ENCODE results near the gene L2HGDH. TPM values are rescaled to one million over a fixed set of nuclear protein-coding genes. Genes with fewer than 3 reads are reported as not detected.

L2HGDH gene
- total RNA-seq, 1 donor from 2014 or later = 13.2 TPM

GRCh38 chr14:50242096-50242495 lies 69.9 kb downstream of the L2HGDH start:
- no peak for ATAC-seq (ENCODE audit: poor library complexity)
- DNase-seq = no peak

DNA sequence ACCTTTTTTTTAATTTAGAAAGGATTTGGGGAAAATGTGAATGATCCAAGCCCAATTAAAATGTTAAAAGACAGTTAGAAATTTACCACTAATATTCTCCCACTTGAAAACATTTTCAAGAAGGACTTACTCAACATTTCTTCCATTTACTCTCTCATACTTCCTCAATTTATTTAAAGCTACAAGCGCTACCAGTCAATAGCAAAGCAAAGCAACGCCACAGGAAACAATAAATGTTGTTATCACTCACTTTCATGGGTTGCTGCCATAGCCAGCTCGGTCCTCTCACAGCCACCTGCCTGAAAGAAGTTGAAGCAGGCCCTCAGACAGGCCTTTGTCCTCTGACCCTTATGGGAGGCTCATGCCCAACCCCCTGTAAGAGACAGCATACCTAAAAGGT lies 74.6 kb downstream of the L2HGDH start:
- DNase-seq (no peak), ATAC-seq (ENCODE audit: poor library complexity) (no peak)
- intact Hi-C loops (cut with DNase I) = no loop called here

More at GRCh38 chr14:50242096-50242495, 69.9 kb downstream of the L2HGDH start:
- intact Hi-C loops (cut with DNase I) = no loop called here

DNA sequence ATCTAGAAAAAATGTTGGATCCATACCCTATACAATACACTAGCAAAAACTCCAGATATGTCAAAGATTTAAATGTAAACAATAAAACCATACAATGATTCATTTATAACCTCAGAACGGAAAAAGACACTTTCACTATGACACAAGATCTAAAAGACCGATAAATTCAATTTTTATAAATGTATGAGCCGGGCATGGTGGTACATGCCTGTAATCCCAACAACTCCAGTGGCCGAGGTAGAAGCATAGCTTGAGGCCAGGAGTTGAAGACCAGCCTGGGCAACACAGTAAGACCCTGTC lies 78.1 kb downstream of the L2HGDH start:
- ATAC-seq (ENCODE audit: poor library complexity) (no peak), DNase-seq (no peak)
- intact Hi-C loops (cut with DNase I) = no loop called here

DNA sequence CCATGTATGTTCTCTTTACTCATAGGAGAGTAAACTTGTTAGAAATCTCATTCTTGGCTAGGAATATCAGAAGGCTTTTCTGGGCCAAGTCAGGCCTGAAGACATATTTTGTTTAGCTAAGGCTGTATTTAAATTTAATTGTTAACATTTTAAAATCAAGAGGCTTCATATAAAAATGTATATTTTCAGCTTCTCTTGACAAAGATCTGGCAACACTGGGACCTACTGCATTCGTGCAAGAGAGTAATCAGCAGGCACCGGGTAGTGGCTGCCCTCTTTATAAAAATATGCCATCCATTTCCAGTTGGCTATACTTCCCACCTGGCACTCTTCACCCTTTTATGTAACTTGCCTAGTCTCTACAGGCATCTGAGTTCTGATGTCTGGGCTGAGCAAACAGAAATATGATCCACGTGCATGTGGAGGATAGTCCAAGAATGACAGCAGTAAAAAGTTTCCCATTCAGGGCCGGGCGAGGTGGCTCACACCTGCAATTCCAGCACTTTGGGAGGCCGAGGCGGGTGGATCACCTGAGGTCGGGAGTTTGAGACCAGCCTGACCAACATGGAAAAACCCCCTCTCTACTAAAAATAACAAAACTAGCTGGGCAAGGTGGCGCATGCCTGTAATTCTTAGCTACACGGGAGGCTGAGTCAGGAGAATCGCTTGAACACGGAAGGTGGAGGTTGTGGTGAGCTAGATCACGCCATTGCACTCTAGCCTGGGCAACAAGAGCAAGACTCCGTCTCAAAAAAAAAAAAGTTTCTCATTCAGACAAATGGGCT lies 78.7 kb downstream of the L2HGDH start:
- intact Hi-C loops (cut with DNase I) = no loop called here
- peak; percentile 36 for ATAC-seq (ENCODE audit: poor library complexity)
- no peak for DNase-seq

DNA sequence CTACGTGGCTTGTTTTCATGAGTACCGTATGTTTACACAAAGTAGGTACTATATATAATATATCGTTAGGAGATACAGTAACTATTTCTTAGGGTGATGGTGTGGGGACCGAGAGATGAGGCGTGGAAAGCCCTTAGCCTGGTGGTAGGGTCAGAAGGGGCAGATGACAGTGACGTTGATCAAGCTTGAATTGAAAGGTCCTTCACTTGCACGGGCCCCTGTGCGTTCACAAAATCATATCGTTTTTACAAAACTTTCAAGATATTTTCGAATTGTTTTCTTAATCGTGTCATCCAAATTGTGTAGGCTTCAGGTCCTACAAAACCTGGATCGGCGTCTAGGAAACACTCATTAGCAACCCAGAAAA lies 79.8 kb downstream of the L2HGDH start:
- ATAC-seq (ENCODE audit: poor library complexity) (peak; percentile 8), DNase-seq (no peak)
- intact Hi-C loops (cut with DNase I) = no loop called here

DNA sequence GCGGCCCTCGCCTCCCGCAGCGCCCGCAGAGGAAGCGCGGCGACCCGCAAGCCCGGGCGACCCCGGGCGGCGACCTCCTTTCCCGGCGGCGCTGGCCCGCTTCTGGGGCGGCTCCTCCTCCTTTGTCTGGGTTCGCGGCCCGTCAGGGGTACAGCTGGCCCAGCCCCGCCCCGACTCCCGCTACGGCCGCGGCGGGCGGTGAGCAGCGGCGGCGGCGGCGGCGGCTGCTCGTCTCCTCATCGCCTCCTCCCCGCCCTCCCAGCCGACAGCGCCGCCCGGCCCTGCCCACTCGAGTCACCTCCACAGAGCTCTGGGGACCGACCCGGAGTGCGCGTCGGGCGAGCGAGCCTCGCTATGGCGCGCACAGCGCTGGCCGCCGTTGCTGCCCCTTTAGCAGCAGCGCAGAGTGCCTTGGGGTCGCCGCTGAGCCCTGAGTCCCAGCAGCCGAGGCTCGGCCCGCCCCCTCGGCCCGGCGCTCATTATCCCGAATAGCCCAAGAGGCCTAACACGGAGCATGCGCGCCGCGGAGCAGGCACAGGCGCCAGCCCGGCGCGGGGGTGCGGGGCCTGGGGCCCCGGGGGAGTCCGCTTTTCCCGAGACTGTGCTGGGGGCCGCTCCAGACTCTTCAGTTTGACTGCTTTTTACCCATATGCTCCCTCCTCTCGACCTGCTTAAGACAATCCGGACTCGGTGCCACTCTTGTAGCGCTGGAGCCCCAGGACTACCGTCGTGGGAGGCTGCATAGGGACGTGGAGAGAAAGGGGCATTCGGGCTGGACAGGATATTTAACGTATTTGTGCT lies 80.4 kb downstream of the L2HGDH start, which contains the start of gene SOS2:
SOS2 (minus strand) TSS at position 104 of the 801 bp plus-strand sequence. CDS start 295 bp downstream, outside the sequence.
- intact Hi-C loops (cut with DNase I) = no loop called here
- ATAC-seq (ENCODE audit: poor library complexity) (peak; percentile 95), DNase-seq (peak; percentile 93)

- DNase-seq (peak; percentile 79), ATAC-seq (ENCODE audit: poor library complexity) (peak; percentile 23)
- intact Hi-C loops (cut with DNase I) = no loop called here
Measured at GRCh38 chr14:50230701-50231474, 81.1 kb downstream of the L2HGDH start.

DNA sequence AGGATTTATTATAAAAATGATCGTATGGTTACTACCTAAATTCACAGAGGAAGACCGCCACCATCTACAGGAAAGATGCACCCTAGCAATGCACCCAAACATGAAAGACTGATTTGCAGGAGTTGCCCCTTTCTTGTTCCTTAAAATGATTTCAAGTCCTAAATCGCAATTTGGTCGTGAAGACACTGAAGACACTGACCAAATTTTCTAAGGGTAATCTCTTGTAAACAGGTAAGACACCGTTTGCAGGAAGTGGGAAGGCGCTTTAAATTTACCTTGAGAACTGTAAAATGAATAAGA lies 81.7 kb downstream of the L2HGDH start:
- DNase-seq = no peak
- intact Hi-C loops (cut with DNase I) = no loop called here
- ATAC-seq (ENCODE audit: poor library complexity) = no peak

- no peak for DNase-seq
- intact Hi-C loops (cut with DNase I) = loop anchor here (10.0 kb wide), 1 partner anchor 435 kb away; the partner anchor contains the start of gene SAV1
- ATAC-seq (ENCODE audit: poor library complexity) = no peak
Measured at GRCh38 chr14:50229681-50230080, 82.3 kb downstream of the L2HGDH start.

DNA sequence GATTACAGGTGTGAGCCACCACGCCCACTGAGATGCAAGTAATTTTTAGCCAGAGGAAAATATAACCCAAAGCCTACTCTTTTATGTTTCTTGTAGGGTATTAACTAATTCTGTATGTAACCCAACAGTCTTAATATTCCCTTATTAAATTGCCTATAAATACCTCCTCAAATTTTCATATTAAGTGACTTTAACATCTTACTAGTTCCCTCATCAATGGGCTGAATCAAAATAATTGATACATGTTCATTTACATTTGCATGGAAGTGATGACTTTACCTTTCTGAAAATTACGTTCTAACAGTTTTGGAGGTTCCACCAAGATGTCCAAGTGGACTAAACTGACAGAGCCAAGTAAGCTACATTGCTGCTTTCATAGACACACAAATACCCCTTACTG lies 83.7 kb downstream of the L2HGDH start:
- DNase-seq (no peak), ATAC-seq (ENCODE audit: poor library complexity) (no peak)
- intact Hi-C loops (cut with DNase I) = loop anchor here (10.0 kb wide), 1 partner anchor 436 kb away; the partner anchor contains the start of gene SAV1

GRCh38 chr14:50225974-50226297 lies 86.1 kb downstream of the L2HGDH start:
- ATAC-seq (ENCODE audit: poor library complexity) = no peak
- intact Hi-C loops (cut with DNase I) = loop anchor here (10.0 kb wide), 1 partner anchor 439 kb away; the partner anchor contains the start of gene SAV1
- no peak for DNase-seq

- ATAC-seq (ENCODE audit: poor library complexity) (peak; percentile 91), DNase-seq (no peak)
- intact Hi-C loops (cut with DNase I) = loop anchor here (10.0 kb wide), 1 partner anchor 439 kb away; the partner anchor contains the start of gene SAV1
Measured at GRCh38 chr14:50225067-50225973, 86.7 kb downstream of the L2HGDH start.

DNA sequence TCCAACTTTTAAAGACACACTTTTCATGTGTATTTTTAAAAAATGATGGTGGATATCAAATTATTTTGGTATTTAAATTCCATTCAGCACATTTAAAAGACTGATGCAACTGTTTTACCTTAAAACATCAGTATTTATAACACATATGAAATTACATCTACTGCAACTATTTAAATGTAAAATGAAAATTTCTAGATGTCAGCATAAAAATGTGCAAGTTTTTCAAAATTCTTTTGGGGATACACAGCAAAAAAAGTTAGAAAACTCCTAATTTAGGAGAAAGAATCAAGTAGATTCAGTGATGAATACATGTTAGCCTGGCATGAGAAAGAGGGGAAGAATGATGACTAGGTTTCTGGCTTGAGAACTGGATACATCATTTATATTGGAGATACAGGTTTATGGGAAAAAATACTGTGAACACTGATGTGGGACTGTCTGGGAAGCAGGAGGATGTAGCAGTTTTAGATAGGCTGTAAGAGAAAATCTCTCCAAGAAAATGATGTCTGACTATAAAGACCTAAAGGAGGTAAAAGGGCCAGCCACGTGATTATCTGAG lies 89.9 kb downstream of the L2HGDH start:
- DNase-seq = no peak
- intact Hi-C loops (cut with DNase I) = loop anchor here (10.0 kb wide), 1 partner anchor 443 kb away; the partner anchor contains the start of gene SAV1
- ATAC-seq (ENCODE audit: poor library complexity) = no peak

DNA sequence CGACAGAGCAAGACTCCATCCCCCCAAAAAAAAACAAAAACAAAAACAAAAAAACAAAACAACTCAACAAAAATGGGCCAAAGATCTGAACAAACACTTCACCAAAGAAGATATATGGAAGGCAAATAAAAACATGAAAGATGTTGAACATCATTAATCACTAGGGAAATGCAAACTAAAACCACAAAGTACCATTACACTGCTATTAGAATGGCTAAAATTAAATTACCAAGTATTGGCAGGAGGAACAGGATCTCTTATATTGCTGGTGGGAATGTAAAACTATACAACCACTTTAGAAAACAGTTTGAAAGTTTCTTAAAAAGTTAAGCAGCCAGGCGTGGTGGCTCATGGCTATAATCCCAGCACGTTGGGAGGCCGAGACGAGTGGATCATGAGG lies 93.5 kb downstream of the L2HGDH start:
- ATAC-seq (ENCODE audit: poor library complexity) (no peak), DNase-seq (no peak)
- intact Hi-C loops (cut with DNase I) = no loop called here

- DNase-seq (no peak), ATAC-seq (ENCODE audit: poor library complexity) (no peak)
- intact Hi-C loops (cut with DNase I) = no loop called here
Measured at GRCh38 chr14:50215416-50215815, 96.6 kb downstream of the L2HGDH start.

DNA sequence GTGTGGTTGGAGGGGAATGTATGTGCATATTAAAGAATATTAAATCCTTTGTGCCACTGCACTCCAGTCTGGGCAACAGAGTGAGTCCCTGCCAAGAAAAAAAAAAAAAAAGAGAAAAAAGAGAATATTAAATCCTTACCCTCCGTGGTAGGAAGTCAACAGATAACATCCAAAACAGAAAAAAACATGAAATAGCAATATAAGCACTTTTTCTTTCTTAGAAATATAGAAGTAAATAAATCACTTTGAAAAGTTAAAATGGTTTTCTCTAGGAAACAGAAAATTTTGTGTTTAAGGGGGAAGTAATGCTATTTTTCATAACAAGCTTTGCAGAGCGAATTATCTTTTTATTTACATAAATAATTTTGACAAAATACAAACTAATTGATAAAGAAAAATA lies 98.2 kb downstream of the L2HGDH start:
- ATAC-seq (ENCODE audit: poor library complexity) = no peak
- intact Hi-C loops (cut with DNase I) = no loop called here
- no peak for DNase-seq

DNA sequence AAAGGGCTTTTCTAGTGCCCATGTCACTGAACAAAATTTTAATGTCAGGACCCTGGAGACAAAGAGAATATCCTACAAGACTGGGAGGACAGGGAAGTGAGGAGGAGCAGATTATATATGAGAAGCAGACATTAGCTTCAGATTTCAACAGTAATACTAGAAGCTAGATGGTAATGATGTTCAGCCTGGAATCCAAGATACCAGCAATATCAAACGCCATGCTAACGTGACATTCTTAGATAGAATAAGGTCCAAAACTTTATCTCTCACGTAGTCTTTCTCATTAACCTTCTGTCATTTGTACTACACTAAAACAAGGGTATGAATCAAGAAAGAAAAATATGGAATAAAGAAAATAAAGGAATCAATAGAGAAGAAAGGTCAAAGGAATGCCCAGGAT lies 99.3 kb downstream of the L2HGDH start:
- DNase-seq (no peak), ATAC-seq (ENCODE audit: poor library complexity) (peak; percentile 23)

DNA sequence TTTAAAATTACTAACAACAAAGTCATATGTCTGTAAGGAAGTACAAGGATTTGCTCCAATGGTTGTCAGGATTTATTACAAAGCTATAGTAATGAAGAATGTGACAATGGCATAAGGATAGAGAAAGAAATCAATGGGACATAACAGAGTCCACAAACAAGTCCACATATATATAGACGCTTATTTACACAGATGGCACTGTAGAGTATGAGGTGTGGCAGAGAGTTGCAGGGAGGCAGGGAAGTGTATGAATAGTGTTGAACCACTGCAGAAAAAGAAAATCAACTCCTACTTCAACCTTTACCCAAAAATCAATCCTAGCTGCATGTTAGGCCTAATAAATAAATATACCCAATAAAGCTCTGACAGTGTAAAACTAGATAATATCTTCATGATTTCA lies 102.0 kb downstream of the L2HGDH start:
- DNase-seq = no peak
- intact Hi-C loops (cut with DNase I) = no loop called here
- ATAC-seq (ENCODE audit: poor library complexity) = no peak

More for the DNA sequence above, 99.3 kb downstream of the L2HGDH start:
- intact Hi-C loops (cut with DNase I) = no loop called here
